SHP77 (cell line): ENCODE data around the gene SHROOM4.

Experiments
- DNase-seq, 2 experiments: peaks; one replicate each; lab custom pipeline; 2025; lab: John Stamatoyannopoulos, UW

Gene SHROOM4

GRCh38 chrX:50813843-50814661, at the start of gene SHROOM4:
TSS of gene SHROOM4 (minus strand) at chrX:50814194. CDS start at chrX:50814018, 176 bp downstream.
- no peak for DNase-seq

- DNase-seq, result no peak
Observed at GRCh38 chrX:50863471-50863870, 49.5 kb upstream of the SHROOM4 start.

DNA sequence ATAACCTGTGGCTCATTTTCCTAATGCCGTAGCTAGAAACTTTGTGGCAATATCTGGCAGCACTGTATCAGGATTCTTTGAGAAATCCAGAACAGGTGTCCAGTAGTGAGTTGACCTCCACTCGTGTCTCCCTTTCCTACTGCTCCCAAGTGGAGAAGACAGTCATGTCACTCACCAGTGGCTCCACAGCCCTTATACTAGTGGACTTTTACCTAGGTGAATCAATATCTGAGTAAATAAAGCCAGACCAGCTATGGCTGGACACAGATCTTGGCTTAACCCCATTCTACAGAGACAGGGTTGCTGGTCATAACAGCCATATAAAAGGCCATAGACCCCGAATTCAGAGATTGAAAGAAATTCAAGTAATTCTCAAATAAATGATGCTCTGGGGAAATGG, 46.5 kb upstream of the SHROOM4 start:
- no peak for DNase-seq

GRCh38 chrX:50858548-50858947, 44.6 kb upstream of the SHROOM4 start:
- no peak for DNase-seq

- no peak for DNase-seq
Observed at GRCh38 chrX:50853399-50853798, 39.4 kb upstream of the SHROOM4 start.

DNA sequence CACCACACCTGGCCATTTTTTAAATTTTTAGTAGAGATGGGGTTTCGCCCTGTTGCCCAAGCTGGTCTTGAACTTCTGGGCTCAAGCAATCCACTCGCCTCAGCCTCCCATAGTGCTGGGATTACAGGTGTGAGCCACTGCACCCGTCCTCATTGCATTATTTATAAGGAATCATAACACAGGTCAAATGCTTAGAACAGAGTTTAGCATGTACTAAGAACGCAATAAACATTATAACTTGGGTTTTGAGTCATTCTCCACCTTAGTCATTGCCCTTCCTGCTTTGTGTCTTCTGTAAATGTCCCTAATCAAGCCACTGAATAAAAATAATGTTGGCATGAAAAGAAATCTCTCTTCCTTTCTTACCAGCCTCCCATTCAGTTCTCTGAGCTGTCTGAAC, 38.5 kb upstream of the SHROOM4 start:
- no peak for DNase-seq

DNA sequence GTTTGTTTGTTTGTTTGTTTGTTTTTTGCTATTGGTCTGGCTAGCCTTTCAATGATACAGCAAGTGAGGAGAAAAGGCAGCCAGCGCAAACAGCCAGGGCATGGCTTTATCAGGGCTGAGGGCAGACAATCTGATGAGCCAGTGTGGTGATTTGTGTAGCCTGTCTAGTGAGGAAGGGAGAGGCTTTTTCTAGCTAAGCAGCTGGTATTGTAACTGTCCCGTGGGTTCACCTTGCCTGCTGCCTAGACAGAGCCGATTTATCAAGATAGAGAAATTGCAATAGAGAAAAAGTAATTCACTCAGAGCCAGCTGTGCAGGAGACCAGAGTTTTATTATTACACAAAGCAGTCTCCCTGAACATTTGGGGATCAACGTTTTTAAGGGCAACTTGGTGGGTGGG, 28.2 kb upstream of the SHROOM4 start:
- DNase-seq, result no peak

GRCh38 chrX:50839730-50840129, 25.7 kb upstream of the SHROOM4 start:
- DNase-seq, result no peak

- DNase-seq, result no peak
Observed at GRCh38 chrX:50838820-50839600, 25.0 kb upstream of the SHROOM4 start.

- no peak for DNase-seq
Observed at GRCh38 chrX:50827996-50828395, 14.0 kb upstream of the SHROOM4 start.

- DNase-seq, result no peak
Observed at GRCh38 chrX:50825825-50826224, 11.8 kb upstream of the SHROOM4 start.

DNA sequence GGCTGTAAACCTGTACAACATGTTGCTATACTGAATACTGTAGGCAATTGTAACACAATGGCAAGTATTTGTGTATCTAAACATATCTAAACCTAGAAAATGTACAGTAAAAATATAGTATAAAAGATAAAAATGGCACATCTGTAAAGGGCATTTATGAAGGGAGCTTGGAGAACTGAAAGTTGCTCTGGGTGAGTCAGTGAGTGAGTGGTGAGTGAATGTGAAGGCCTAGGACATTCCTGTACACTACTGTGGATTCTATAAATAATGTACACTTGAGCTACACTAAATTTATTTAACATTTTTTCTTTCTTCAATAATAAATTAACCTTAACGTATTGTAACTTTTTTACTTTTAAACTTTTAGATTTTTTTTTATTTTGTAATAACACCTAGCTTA, 5.0 kb upstream of the SHROOM4 start:
- DNase-seq, result no peak

- DNase-seq, result no peak
Observed at GRCh38 chrX:50815120-50815519, 1.1 kb upstream of the SHROOM4 start.

DNA sequence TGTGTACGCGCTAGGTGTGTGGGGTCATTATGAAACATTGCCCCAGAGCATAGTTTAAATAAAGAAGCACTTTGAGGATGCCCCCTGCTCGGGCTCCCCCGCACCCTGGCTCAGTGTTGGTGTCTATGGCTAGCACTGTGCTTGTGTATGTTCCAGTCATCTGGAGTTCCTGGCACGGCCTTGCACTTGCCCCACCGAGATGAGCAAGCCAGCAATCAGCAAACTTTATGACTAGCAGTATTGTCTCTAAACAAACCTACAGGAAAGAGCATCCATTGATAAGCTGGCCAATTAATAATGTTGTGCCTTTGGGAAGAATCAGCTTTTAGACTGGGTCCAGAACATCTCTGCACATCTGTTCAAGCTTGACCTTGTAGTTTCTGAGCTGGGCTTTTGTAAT, 707 bp upstream of the SHROOM4 start:
- DNase-seq, result no peak

DNA sequence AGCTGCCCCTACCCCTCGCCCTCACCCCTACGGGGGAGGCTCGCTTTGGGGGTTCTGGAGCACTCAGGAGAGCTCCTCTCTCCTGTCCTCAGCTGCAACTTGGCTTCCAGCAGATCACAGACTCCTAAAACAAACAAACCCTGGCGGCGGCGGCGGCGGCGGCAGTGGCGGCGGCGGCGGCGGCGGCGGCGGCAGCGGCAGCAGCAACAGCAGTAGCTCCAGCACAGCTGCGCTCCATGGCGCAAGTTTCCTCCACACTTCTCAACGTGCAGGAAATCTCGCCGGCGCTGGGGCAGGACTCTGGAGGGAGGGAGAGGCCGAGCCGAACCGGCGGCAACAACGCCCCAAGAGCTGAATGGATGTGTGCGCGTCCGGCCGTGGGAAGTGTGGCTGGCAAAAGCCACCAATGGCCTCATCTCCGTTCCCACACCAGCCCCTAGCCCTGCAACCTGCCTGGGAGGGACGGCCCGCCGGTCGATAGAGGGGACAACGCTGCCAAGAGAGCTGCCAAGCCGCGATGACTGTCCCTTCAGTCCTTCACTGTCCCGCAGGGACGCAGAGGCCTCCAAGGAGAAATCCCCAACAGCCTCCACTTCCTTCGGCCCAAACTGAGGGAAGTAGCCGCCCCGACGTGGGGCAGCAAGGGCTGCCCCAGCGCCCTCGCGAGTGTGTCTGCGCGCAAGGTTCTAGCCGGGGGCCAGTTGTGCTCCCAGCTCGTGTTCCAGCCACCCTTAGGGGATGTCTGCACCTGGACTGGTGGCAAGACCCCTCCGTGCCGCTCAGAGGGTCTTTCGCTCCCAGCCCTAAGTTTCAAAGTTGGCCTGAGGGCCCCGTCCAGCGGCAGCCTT, 775 bp downstream of the SHROOM4 start:
- no peak for DNase-seq

DNA sequence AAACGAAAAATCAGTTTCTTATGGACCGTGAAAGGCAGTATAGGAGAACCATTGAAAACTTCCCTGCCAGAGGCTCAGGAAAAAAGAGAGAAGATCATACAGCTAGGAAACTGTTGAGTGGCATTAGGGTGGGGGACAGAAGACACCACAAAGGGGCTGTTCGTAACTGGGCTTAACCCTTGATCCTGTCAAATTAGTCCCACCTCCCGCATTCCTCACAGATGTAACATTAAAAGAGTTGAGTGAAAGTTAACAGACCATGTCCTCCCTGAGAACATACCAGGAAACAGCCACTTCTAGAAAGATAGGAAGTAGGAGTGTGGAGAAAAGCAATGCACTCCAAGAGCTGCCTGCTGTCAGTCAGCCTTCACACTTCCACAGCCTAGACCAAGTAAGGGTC, 8.7 kb downstream of the SHROOM4 start:
- no peak for DNase-seq

- DNase-seq, result no peak
Observed at GRCh38 chrX:50801135-50801534, 12.9 kb downstream of the SHROOM4 start.

- DNase-seq, result no peak
Observed at GRCh38 chrX:50799531-50799961, 14.4 kb downstream of the SHROOM4 start.

DNA sequence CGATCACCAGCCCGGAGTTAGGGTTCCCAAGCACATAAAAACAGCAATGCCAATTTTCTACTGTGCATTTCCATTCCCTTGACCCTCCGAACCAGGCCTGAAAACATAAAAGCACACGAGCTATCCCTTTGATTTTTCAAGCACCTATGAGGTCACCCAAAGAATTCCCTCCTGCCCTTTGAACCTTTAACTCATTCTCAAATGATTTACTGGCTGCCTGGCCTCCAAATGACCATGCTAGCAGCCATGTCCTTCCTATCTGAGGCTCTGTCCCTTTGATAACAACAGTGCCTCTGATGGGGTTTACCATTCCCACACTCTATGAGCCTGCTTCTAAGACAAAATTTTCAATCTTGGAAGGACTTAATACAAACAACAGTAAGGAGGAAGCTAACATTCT, 15.2 kb downstream of the SHROOM4 start:
- DNase-seq, result no peak

DNA sequence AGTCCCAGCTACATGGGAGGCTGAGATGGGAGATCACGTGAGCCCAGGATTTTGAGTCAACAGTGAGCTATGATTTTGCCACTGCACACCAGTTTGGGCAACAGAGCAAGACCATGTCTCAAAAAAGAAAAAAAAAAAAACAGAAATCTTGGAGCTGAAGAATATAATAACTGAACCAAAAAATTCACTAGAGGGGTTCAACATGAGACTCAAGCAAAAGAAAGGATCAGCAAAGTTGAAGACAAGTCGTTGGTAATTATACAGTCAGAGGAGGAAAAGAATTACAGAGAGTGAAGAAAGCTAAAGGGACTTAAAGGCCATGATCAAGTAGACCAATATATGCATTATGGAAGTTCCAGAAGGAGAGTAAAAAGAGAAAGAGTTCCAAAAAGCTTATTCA, 26.9 kb downstream of the SHROOM4 start:
- DNase-seq, result no peak

GRCh38 chrX:50780144-50780543, 33.9 kb downstream of the SHROOM4 start:
- DNase-seq, result no peak

DNA sequence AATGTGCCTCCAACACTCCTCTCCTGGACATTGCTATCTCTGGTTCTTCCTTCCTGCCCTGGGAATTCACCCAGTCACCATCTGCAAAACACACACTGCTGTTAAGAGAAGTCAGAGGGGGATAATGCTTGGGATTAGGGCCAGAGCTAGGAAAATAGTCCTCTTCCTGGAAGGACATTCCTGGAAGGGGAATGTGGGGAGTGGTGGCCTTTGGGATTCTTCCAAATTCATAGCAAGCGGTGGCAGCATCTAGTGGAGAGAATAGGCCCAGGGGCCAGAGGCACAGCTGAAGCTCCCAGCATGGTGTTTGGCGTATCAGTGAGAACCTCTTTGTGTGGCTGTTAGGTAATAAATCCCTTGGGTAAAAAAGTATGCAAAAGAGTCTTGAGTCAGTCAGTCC, 34.3 kb downstream of the SHROOM4 start:
- DNase-seq, result no peak
